H1 (cell line): ENCODE results near the gene TP53. TPM values are rescaled to one million over a fixed set of nuclear protein-coding genes. Genes with fewer than 3 reads are reported as not detected.
A peak's percentile ranks its signal among the peaks of the same experiment; 100 is the strongest.

ENCODE experiments used
- CTCF ChIA-PET: fragments of 300-600 bp; sonication (Branson Sonifier 250); formaldehyde crosslinking; loops from one replicate; lab custom pipeline; 2021; ENCODE audit not compliant: partially characterized antibody; lab: Charles Lee
- POLR2A ChIA-PET: fragments of 300-600 bp; sonication (Branson Sonifier 250); formaldehyde crosslinking; loops from one replicate; lab custom pipeline; 2021; ENCODE audit warnings: inconsistent platforms; ENCODE audit not compliant: partially characterized antibody; lab: Charles Lee
- DNase-seq, 2 experiments: peaks; one replicate each; pipeline versions ENCODE4 v3.0.0 to v3.0.0-alpha.2; 2010 to 2022; ENCODE audit warnings: low spot score in 2 of 2, low read depth in 1 of 2, mixed read lengths in 1 of 2
- FAIRE-seq: peaks from 2 replicates; lab custom pipeline; 2011; peaks lifted over from hg19 to GRCh38; lab: Jason Lieb, UNC
- H2AFZ ChIP-seq: 2 replicates; pipeline ENCODE4 v1.8.1; 2012; ENCODE audit warnings: low read length, inconsistent platforms
- H2AK5ac ChIP-seq: 2 replicates; pipeline ENCODE4 v1.6.1; 2013; ENCODE audit warnings: low read depth, low read length
- H2BK120ac ChIP-seq: replicated peaks from 2 replicates; pipeline ENCODE3; 2013; ENCODE audit warnings: low read depth, low read length, inconsistent platforms
- H2BK12ac ChIP-seq: 2 replicates; pipeline ENCODE4 v1.6.1; 2013; ENCODE audit warnings: low read depth, low read length
- H2BK15ac ChIP-seq: 2 replicates; pipeline ENCODE4 v1.6.1; 2013; ENCODE audit warnings: low read length
- H2BK20ac ChIP-seq: 2 replicates; pipeline ENCODE4 v1.6.1; 2013; ENCODE audit warnings: low read length
- H2BK5ac ChIP-seq: 2 replicates; pipeline ENCODE4 v1.6.1; 2013; ENCODE audit warnings: low read depth, low read length
- H3K14ac ChIP-seq: 2 replicates; pipeline ENCODE4 v1.6.1; 2013; ENCODE audit warnings: inconsistent platforms; ENCODE audit not compliant: insufficient read length
- H3K18ac ChIP-seq: 2 replicates; pipeline ENCODE4 v1.6.1; 2013; ENCODE audit warnings: low read length; ENCODE audit errors: extremely low read depth
- H3K23ac ChIP-seq: 2 replicates; pipeline ENCODE4 v1.6.1; 2013; ENCODE audit warnings: inconsistent platforms; ENCODE audit not compliant: insufficient read length
- H3K23me2 ChIP-seq: 2 replicates; pipeline ENCODE4 v1.6.1; 2013; ENCODE audit warnings: low read depth, low read length
- H3K27ac ChIP-seq: 2 replicates; pipeline ENCODE4 v1.6.1; 2011; ENCODE audit warnings: low read depth, low read length, inconsistent platforms
- H3K27me3 ChIP-seq, 4 experiments: replicated peaks in 1 of 4; 1 replicate in 1 of 4; 2 replicates in 3 of 4; pipeline versions ENCODE4 v1.6.1 to v1.8.1; 2011 to 2013; ENCODE audit warnings: low read length in 3 of 4, mild to moderate bottlenecking in 3 of 4, inconsistent platforms in 2 of 4, mixed read lengths in 2 of 4, moderate library complexity in 1 of 4; ENCODE audit not compliant: control insufficient read depth in 3 of 4, insufficient read depth in 3 of 4; ENCODE audit errors: extremely low read depth in 1 of 4
- H3K36me3 ChIP-seq, 4 experiments: 2 replicates each; pipeline versions ENCODE4 v1.6.1 to v1.8.1; 2011 to 2013; ENCODE audit warnings: mild to moderate bottlenecking in 4 of 4, low read length in 3 of 4, moderate library complexity in 2 of 4, control low read depth in 1 of 4, inconsistent platforms in 1 of 4; ENCODE audit not compliant: insufficient read depth in 4 of 4, control insufficient read depth in 2 of 4
- H3K4ac ChIP-seq: replicated peaks from 2 replicates; pipeline ENCODE3; 2013; ENCODE audit warnings: low read length, low read depth, mixed read lengths, inconsistent platforms; ENCODE audit not compliant: insufficient read length
- H3K4me1 ChIP-seq, 4 experiments: replicated peaks in 1 of 4; 1 replicate in 1 of 4; 2 replicates in 3 of 4; pipeline versions ENCODE4 v1.6.1 to v1.8.1; 2011 to 2013; ENCODE audit warnings: low read length in 3 of 4, inconsistent platforms in 2 of 4, mixed read lengths in 1 of 4; ENCODE audit not compliant: insufficient read depth in 4 of 4, control insufficient read depth in 3 of 4
- H3K4me2 ChIP-seq, 2 experiments: 2 replicates each; pipeline versions ENCODE4 v1.6.1 to v1.8.1; 2011 to 2013; ENCODE audit warnings: low read depth in 2 of 2, low read length in 2 of 2, control low read depth in 1 of 2, inconsistent platforms in 1 of 2, mild to moderate bottlenecking in 1 of 2; ENCODE audit not compliant: insufficient read depth in 1 of 2
- H3K4me3 ChIP-seq, 4 experiments: fragments of 200-600, 300-600 bp in 1 of 4; sonication (generic), shearing (Covaris generic), sonication (Bioruptor Twin) in 1 of 4; 2 replicates each; pipeline versions ENCODE4 v1.5.1 to v1.8.1; 2011 to 2016; ENCODE audit warnings: low read length in 4 of 4, low read depth in 3 of 4, control low read depth in 2 of 4, inconsistent platforms in 2 of 4, mild to moderate bottlenecking in 2 of 4, mixed read lengths in 1 of 4, moderate library complexity in 1 of 4; ENCODE audit not compliant: insufficient read depth in 2 of 4; ENCODE audit errors: extremely low read depth in 1 of 4
- H3K56ac ChIP-seq: replicated peaks from 2 replicates; pipeline ENCODE3; 2013; ENCODE audit warnings: low read depth, mild to moderate bottlenecking, mixed read lengths, low read length, inconsistent platforms; ENCODE audit not compliant: insufficient read length
- H3K79me1 ChIP-seq: 2 replicates; pipeline ENCODE4 v1.6.1; 2013; ENCODE audit warnings: low read depth, low read length, control low read depth
- H3K79me2 ChIP-seq, 2 experiments: 2 replicates each; pipeline versions ENCODE4 v1.6.1 to v1.8.1; 2012 to 2013; ENCODE audit warnings: low read length in 2 of 2, mild to moderate bottlenecking in 2 of 2, inconsistent platforms in 1 of 2; ENCODE audit not compliant: insufficient read depth in 2 of 2, control insufficient read depth in 1 of 2
- H3K9ac ChIP-seq, 4 experiments: replicated peaks in 1 of 4; 1 replicate in 1 of 4; 2 replicates in 3 of 4; pipeline versions ENCODE4 v1.6.1 to v1.8.1; 2011 to 2013; ENCODE audit warnings: low read depth in 3 of 4, low read length in 3 of 4, control low read depth in 2 of 4, mild to moderate bottlenecking in 2 of 4, moderate library complexity in 2 of 4, inconsistent platforms in 1 of 4; ENCODE audit errors: extremely low read depth in 1 of 4
- H3K9me3 ChIP-seq, 2 experiments: 2 replicates each; pipeline versions ENCODE4 v1.6.1 to v1.8.1; 2012 to 2013; ENCODE audit warnings: mild to moderate bottlenecking in 2 of 2, moderate library complexity in 2 of 2, control low read depth in 1 of 2, inconsistent platforms in 1 of 2, low read depth in 1 of 2, low read length in 1 of 2, mixed read lengths in 1 of 2; ENCODE audit not compliant: insufficient read depth in 2 of 2
- H4K20me1 ChIP-seq, 2 experiments: replicated peaks in 1 of 2; 2 replicates each; pipeline versions ENCODE3 to v1.8.1; 2011 to 2013; ENCODE audit warnings: inconsistent platforms in 2 of 2, low read length in 2 of 2, mild to moderate bottlenecking in 1 of 2; ENCODE audit not compliant: insufficient read depth in 2 of 2, control insufficient read depth in 1 of 2
- H4K5ac ChIP-seq: 2 replicates; pipeline ENCODE4 v1.6.1; 2013; ENCODE audit warnings: low read length, low read depth, mixed read lengths, inconsistent platforms; ENCODE audit not compliant: insufficient read length
- H4K8ac ChIP-seq: 2 replicates; pipeline ENCODE4 v1.8.0; 2013; ENCODE audit warnings: mild to moderate bottlenecking, moderate library complexity, low read length, inconsistent platforms; ENCODE audit not compliant: insufficient read depth; ENCODE audit errors: extremely low read depth
- H4K91ac ChIP-seq: replicated peaks from 2 replicates; pipeline ENCODE3; 2013; ENCODE audit warnings: low read length, mixed read lengths, inconsistent platforms; ENCODE audit not compliant: insufficient read length
- CHD2 ChIP-seq: IDR thresholded peaks from 2 replicates; pipeline ENCODE4 v1.6.1; 2012; ENCODE audit warnings: low read length, improper control_type of control experiment
- EGR1 ChIP-seq: IDR thresholded peaks from 2 replicates; pipeline ENCODE4 v1.6.1; 2011; ENCODE audit warnings: low read depth, low read length, borderline replicate concordance
- JUN ChIP-seq: IDR thresholded peaks from 2 replicates; pipeline ENCODE4 v1.6.1; 2011; ENCODE audit warnings: low read depth, mild to moderate bottlenecking, improper control_type of control experiment, low read length
- JUND ChIP-seq: IDR thresholded peaks from 2 replicates; pipeline ENCODE4 v1.6.1; 2011; ENCODE audit warnings: mild to moderate bottlenecking, improper control_type of control experiment, low read length
- NANOG ChIP-seq: IDR thresholded peaks from 2 replicates; pipeline ENCODE4 v1.6.1; 2011; ENCODE audit warnings: low read length, low read depth, mild to moderate bottlenecking, inconsistent platforms; ENCODE audit not compliant: insufficient read depth, poor library complexity, severe bottlenecking
- NRF1 ChIP-seq: IDR thresholded peaks from 2 replicates; pipeline ENCODE4 v1.6.1; 2011; ENCODE audit warnings: mild to moderate bottlenecking, low read depth, low read length, improper control_type of control experiment
- RBBP5 ChIP-seq: IDR thresholded peaks from 2 replicates; pipeline ENCODE4 v1.7.1; 2012; ENCODE audit warnings: low read depth, mild to moderate bottlenecking, inconsistent platforms, low read length, moderate library complexity, borderline replicate concordance
- SAP30 ChIP-seq: fragments of 300-600 bp; sonication (generic); IDR thresholded peaks from 2 replicates; pipeline ENCODE4 v1.7.1; 2012; ENCODE audit warnings: low read length, moderate library complexity, mild to moderate bottlenecking, inconsistent platforms; ENCODE audit not compliant: insufficient read depth, insufficient replicate concordance
- SUZ12 ChIP-seq: fragments of 200-600 bp; sonication (generic); IDR thresholded peaks from 2 replicates; pipeline ENCODE4 v1.6.1; 2012; ENCODE audit warnings: mild to moderate bottlenecking, inconsistent platforms, low read length, moderate library complexity, mixed read lengths
- TCF12 ChIP-seq: IDR thresholded peaks from 2 replicates; pipeline ENCODE4 v1.6.1; 2011; ENCODE audit warnings: low read depth, mild to moderate bottlenecking, low read length
- WGBS, 2 experiments: shearing (Covaris generic) in 1 of 2; methylation state at CpG; one replicate each; pipeline versions ENCODE4 v1.1.6 to v1.1.7; 2013 to 2015; ENCODE audit warnings: low lambda C conversion rate in 2 of 2, mixed read lengths in 2 of 2, inconsistent platforms in 1 of 2, low coverage in 1 of 2, missing lambda C conversion rate in 1 of 2; ENCODE audit not compliant: insufficient replicate concordance in 2 of 2, insufficient coverage in 1 of 2, insufficient read length in 1 of 2; ENCODE audit errors: extremely low coverage in 1 of 2, missing lambda C conversion rate in 1 of 2; 5-methylcytosine and 5-hydroxymethylcytosine counted together
- polyA plus RNA-seq, 7 experiments: library from polyadenylated mRNA; depleted of rRNA in 3 of 7; stranded (reverse) in 5 of 7; unstranded in 2 of 7; fragments of >200 nt in 5 of 7; fragments of 200-250 nt in 2 of 7; gene quantifications; 1 replicate in 5 of 7; 2 replicates in 1 of 7; 4 replicates in 1 of 7; pipeline versions ENCODE4 v1.2.1 to v1.2.3, GENCODE V29; 2011 to 2013; ENCODE audit warnings: missing spikeins in 2 of 7, mixed read lengths in 2 of 7
- total RNA-seq: library from RNA; stranded (reverse); fragmentation: NEBNext Ultra II Directional; extraction: Animal tissue kit (Norgen Biotek cat#: 25700); gene quantifications from 2 replicates; pipeline ENCODE4 v1.2.1, GENCODE V29; 2021

TP53 gene
- total and polyA plus RNA-seq, 2 of the 8 experiments (the other 6 are each of a cell fraction or from before 2014, with no cell fraction given), result 143 to 198 TPM

DNA sequence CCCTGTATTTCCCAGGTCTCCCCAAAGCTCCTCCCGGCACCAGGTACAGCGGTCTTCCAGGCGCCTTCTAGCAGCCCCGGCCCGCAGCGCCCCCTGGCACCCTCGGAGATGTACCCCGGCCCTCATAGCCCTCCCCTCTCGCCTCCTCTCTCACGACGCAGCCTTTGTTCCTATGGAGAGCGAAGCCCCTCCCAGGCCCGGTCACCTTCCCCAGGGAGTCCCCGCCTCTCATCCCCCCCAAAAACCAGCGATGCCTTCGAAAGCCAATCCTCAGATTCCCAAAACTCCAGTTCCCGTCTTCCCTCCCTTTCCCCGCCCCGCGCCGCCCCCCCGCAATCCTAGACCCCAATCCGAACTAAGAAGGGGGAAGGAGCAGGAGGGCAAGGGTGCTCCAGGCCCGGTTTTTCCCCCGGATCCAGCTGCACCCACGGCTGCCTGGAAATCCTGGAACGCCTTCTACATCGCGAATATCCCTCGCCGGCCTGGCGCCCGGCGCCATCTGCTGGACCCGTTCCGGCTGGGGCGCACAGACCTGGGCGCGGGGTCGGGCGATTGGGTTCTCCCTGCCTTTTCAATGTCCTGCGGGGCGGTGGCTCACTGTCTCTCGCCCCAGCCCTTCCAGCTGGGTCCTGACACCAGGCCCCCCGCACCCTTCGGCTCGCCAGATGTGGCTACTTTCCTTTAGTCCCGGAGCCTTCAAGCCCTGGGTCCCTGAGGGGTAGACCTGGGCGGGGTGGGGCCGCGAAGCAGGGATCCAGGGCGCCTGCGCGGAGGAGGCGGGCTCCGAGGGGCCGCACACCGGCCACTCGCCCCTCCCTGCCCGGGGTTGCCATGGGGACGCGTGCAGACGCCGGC lies 29.8 kb upstream of the TP53 start, which contains the start of gene DNAH2:
TSS of gene DNAH2 (plus strand) at position 844 of the 855 bp plus-strand sequence. CDS start 1,991 bp downstream, outside the sequence.
- peak; percentile 91 to 96 for DNase-seq
- Histone ChIP-seq H2AK5ac (no peak within 1 kb of the TSS), H2BK12ac (peak within 1 kb of the TSS; percentile 22; the same call in 1 of the 2 replicates), H3K27ac (no peak within 1 kb of the TSS; the same call in 1 of the 2 replicates), H3K23ac (no peak within 1 kb of the TSS), H2AFZ (no peak within 1 kb of the TSS; the same call in 1 of the 2 replicates), H3K27me3 (peaks cover 0 to 19% (median 7%) of the 10 kb centered on the region in 4 experiments; a peak in 3 of 7 replicates), H4K91ac (peak within 1 kb of the TSS; percentile 47), H4K8ac (no peak within 1 kb of the TSS; the same call in 1 of the 2 replicates), H3K79me1 (no peaks in the 10 kb centered on the region; the same call in 1 of the 2 replicates), H4K20me1 (no peaks in the 10 kb centered on the region), H3K9ac (peak within 1 kb of the TSS in 2 of 4 experiments; percentile 66 to 67; a peak in 4 of 7 replicates), H3K14ac (no peak within 1 kb of the TSS), H3K9me3 (no peaks in the 10 kb centered on the region), H2BK5ac (peak within 1 kb of the TSS; percentile 92; the same call in 1 of the 2 replicates), H2BK15ac (peak within 1 kb of the TSS; percentile 94), H3K18ac (peak within 1 kb of the TSS; percentile 97), H3K79me2 (no peaks in the 10 kb centered on the region), H3K56ac (no peak within 1 kb of the TSS), H3K4me1 (peaks cover 6 to 20% (median 14%) of the 10 kb centered on the region in 4 experiments), H3K23me2 (peaks cover 9% of the 10 kb centered on the region), H2BK20ac (peak within 1 kb of the TSS; percentile 51; the same call in 1 of the 2 replicates), H3K4me3 (peak within 1 kb of the TSS; percentile 54 to 81 (median 71)), H3K36me3 (no peaks in the 10 kb centered on the region), H4K5ac (peak within 1 kb of the TSS; percentile 93), H2BK120ac (no peak within 1 kb of the TSS), H3K4me2 (peak within 1 kb of the TSS; percentile 70 to 93), H3K4ac (no peak within 1 kb of the TSS)
- FAIRE-seq, result peak; percentile 36
- CTCF ChIA-PET, result interaction anchor here (0.6 to 10.1 kb wide), 18 partner anchors 12 to 273 kb away, joined by 3 to 86 read pairs (median 4); partner anchors contain the start of genes EFNB3, SAT2, SENP3 and SHBG
- POLR2A ChIA-PET, result interaction anchor here (0.6 to 8.8 kb wide), 13 partner anchors 9 to 145 kb away, joined by 3 to 88 read pairs (median 4); partner anchors contain the start of genes ATP1B2, EFNB3, NAA38 and SAT2
- WGBS, 2 experiments, result 1% methylated on average over 30 of the region's 64 CpGs; no CpG with 5 or more reads in 1 of the 2 experiments
- no peak for TF ChIP-seq NANOG
- peak; percentile 58 for TF ChIP-seq NRF1
- TF ChIP-seq SAP30, result no peak
- TF ChIP-seq CHD2, result peak; percentile 18; the same call in 1 of the 2 replicates
- TF ChIP-seq EGR1, result peak; percentile 67; the same call in 1 of the 2 replicates
- TF ChIP-seq TCF12, result peak; percentile 63; the same call in 1 of the 2 replicates
- TF ChIP-seq SUZ12, result peak; percentile 43; the same call in 1 of the 2 replicates
- no peak for TF ChIP-seq JUND
- 0 out of 2 replicates have a peak, but pooled peaks have one; percentile 9 for TF ChIP-seq RBBP5
- no peak for TF ChIP-seq JUN
